ENCODE measurements around the gene DDX3X.
"Not testable (repeated sequence)": the region's sequence is repeated elsewhere in the genome, so short reads cannot be mapped to it uniquely, and the experiment has no call there.

DDX3X gene

GRCh38 chrX:41394293-41394692 is 60.3 kb downstream of the DDX3X start:
- Histone ChIP-seq H3K4me3 (ENCODE audit: low read depth in 1 of 2, low read length in 2 of 2) (no peak overlapping the region), H3K9me3 (ENCODE audit: control insufficient read depth in 1 of 2, low read length in 2 of 2) (peaks cover 0 to 4% of the 10 kb centered on the region in 2 donors), H3K36me3 (ENCODE audit: control insufficient read depth in 1 of 2, insufficient read depth in 2 of 2, low read length in 2 of 2) (no peaks in the 10 kb centered on the region), H3K27me3 (ENCODE audit: low read depth, low read length) (no peaks in the 10 kb centered on the region), H3K4me1 (ENCODE audit: control insufficient read depth in 1 of 2, insufficient read depth in 2 of 2, low read length in 2 of 2) (no peaks in the 10 kb centered on the region), H3K27ac (ENCODE audit: low read length) (no peak overlapping the region)

- Histone ChIP-seq H3K36me3 (ENCODE audit: control insufficient read depth in 1 of 2, insufficient read depth in 2 of 2, low read length in 2 of 2) (no peaks in the 10 kb centered on the region), H3K9me3 (ENCODE audit: control insufficient read depth in 1 of 2, low read length in 2 of 2) (peaks cover 0 to 4% of the 10 kb centered on the region in 2 donors), H3K27me3 (ENCODE audit: low read depth, low read length) (no peaks in the 10 kb centered on the region), H3K4me1 (ENCODE audit: control insufficient read depth in 1 of 2, insufficient read depth in 2 of 2, low read length in 2 of 2) (no peaks in the 10 kb centered on the region), H3K4me3 (ENCODE audit: low read depth in 1 of 2, low read length in 2 of 2) (no peak overlapping the region), H3K27ac (ENCODE audit: low read length) (no peak overlapping the region)
Measured at GRCh38 chrX:41397219-41397618, 63.3 kb downstream of the DDX3X start.

- no peak overlapping the region for H3K27ac ChIP-seq (ENCODE audit: low read length)
- no peaks in the 10 kb centered on the region for H3K27me3 ChIP-seq (ENCODE audit: low read depth, low read length)
- H3K36me3 ChIP-seq (ENCODE audit: control insufficient read depth in 1 of 2, insufficient read depth in 2 of 2, low read length in 2 of 2): no peaks in the 10 kb centered on the region
- no peak overlapping the region for H3K4me3 ChIP-seq (ENCODE audit: low read depth in 1 of 2, low read length in 2 of 2)
- peaks cover 0 to 4% of the 10 kb centered on the region in 2 donors for H3K9me3 ChIP-seq (ENCODE audit: control insufficient read depth in 1 of 2, low read length in 2 of 2)
- H3K4me1 ChIP-seq (ENCODE audit: control insufficient read depth in 1 of 2, insufficient read depth in 2 of 2, low read length in 2 of 2): no peaks in the 10 kb centered on the region
Measured at GRCh38 chrX:41397768-41398167, 63.8 kb downstream of the DDX3X start.

GRCh38 chrX:41402556-41402955 is 68.6 kb downstream of the DDX3X start:
- H3K27me3 ChIP-seq (ENCODE audit: low read depth, low read length); H3K4me1 ChIP-seq (ENCODE audit: control insufficient read depth in 1 of 2, insufficient read depth in 2 of 2, low read length in 2 of 2); H3K36me3 ChIP-seq (ENCODE audit: control insufficient read depth in 1 of 2, insufficient read depth in 2 of 2, low read length in 2 of 2); H3K9me3 ChIP-seq (ENCODE audit: control insufficient read depth in 1 of 2, low read length in 2 of 2); H3K27ac ChIP-seq (ENCODE audit: low read length); H3K4me3 ChIP-seq (ENCODE audit: low read depth in 1 of 2, low read length in 2 of 2): not testable (repeated sequence)

GRCh38 chrX:41405551-41405950 is 71.6 kb downstream of the DDX3X start:
- Histone ChIP-seq H3K27ac (ENCODE audit: low read length) (no peak overlapping the region), H3K27me3 (ENCODE audit: low read depth, low read length) (no peaks in the 10 kb centered on the region), H3K4me3 (ENCODE audit: low read depth in 1 of 2, low read length in 2 of 2) (no peak overlapping the region), H3K36me3 (ENCODE audit: control insufficient read depth in 1 of 2, insufficient read depth in 2 of 2, low read length in 2 of 2) (no peaks in the 10 kb centered on the region), H3K4me1 (ENCODE audit: control insufficient read depth in 1 of 2, insufficient read depth in 2 of 2, low read length in 2 of 2) (no peaks in the 10 kb centered on the region), H3K9me3 (ENCODE audit: control insufficient read depth in 1 of 2, low read length in 2 of 2) (no peaks in the 10 kb centered on the region)

- no peaks in the 10 kb centered on the region for H3K9me3 ChIP-seq (ENCODE audit: control insufficient read depth in 1 of 2, low read length in 2 of 2)
- no peaks in the 10 kb centered on the region for H3K36me3 ChIP-seq (ENCODE audit: control insufficient read depth in 1 of 2, insufficient read depth in 2 of 2, low read length in 2 of 2)
- no peak overlapping the region for H3K27ac ChIP-seq (ENCODE audit: low read length)
- H3K4me3 ChIP-seq (ENCODE audit: low read depth in 1 of 2, low read length in 2 of 2): no peak overlapping the region
- H3K4me1 ChIP-seq (ENCODE audit: control insufficient read depth in 1 of 2, insufficient read depth in 2 of 2, low read length in 2 of 2): no peaks in the 10 kb centered on the region
- H3K27me3 ChIP-seq (ENCODE audit: low read depth, low read length): no peaks in the 10 kb centered on the region
Measured at GRCh38 chrX:41406201-41406600, 72.2 kb downstream of the DDX3X start.

- no peak overlapping the region for H3K27ac ChIP-seq (ENCODE audit: low read length)
- no peak overlapping the region for H3K4me3 ChIP-seq (ENCODE audit: low read depth in 1 of 2, low read length in 2 of 2)
- no peaks in the 10 kb centered on the region for H3K27me3 ChIP-seq (ENCODE audit: low read depth, low read length)
- no peaks in the 10 kb centered on the region for H3K4me1 ChIP-seq (ENCODE audit: control insufficient read depth in 1 of 2, insufficient read depth in 2 of 2, low read length in 2 of 2)
- no peaks in the 10 kb centered on the region for H3K36me3 ChIP-seq (ENCODE audit: control insufficient read depth in 1 of 2, insufficient read depth in 2 of 2, low read length in 2 of 2)
- no peaks in the 10 kb centered on the region for H3K9me3 ChIP-seq (ENCODE audit: control insufficient read depth in 1 of 2, low read length in 2 of 2)
Measured at GRCh38 chrX:41407816-41408215, 73.9 kb downstream of the DDX3X start.

GRCh38 chrX:41408576-41408975 is 74.6 kb downstream of the DDX3X start:
- H3K4me1 ChIP-seq (ENCODE audit: control insufficient read depth in 1 of 2, insufficient read depth in 2 of 2, low read length in 2 of 2): no peaks in the 10 kb centered on the region
- no peak overlapping the region for H3K4me3 ChIP-seq (ENCODE audit: low read depth in 1 of 2, low read length in 2 of 2)
- H3K9me3 ChIP-seq (ENCODE audit: control insufficient read depth in 1 of 2, low read length in 2 of 2): no peaks in the 10 kb centered on the region
- H3K27ac ChIP-seq (ENCODE audit: low read length): no peak overlapping the region
- H3K36me3 ChIP-seq (ENCODE audit: control insufficient read depth in 1 of 2, insufficient read depth in 2 of 2, low read length in 2 of 2): no peaks in the 10 kb centered on the region
- no peaks in the 10 kb centered on the region for H3K27me3 ChIP-seq (ENCODE audit: low read depth, low read length)

- H3K27me3 ChIP-seq (ENCODE audit: low read depth, low read length): no peaks in the 10 kb centered on the region
- no peaks in the 10 kb centered on the region for H3K4me1 ChIP-seq (ENCODE audit: control insufficient read depth in 1 of 2, insufficient read depth in 2 of 2, low read length in 2 of 2)
- no peak overlapping the region for H3K27ac ChIP-seq (ENCODE audit: low read length)
Measured at GRCh38 chrX:41409006-41409405, 75.0 kb downstream of the DDX3X start.

GRCh38 chrX:41411222-41411621 is 77.3 kb downstream of the DDX3X start:
- not testable (repeated sequence) for H3K4me1 ChIP-seq (ENCODE audit: control insufficient read depth in 1 of 2, insufficient read depth in 2 of 2, low read length in 2 of 2); H3K4me3 ChIP-seq (ENCODE audit: low read depth in 1 of 2, low read length in 2 of 2); H3K36me3 ChIP-seq (ENCODE audit: control insufficient read depth in 1 of 2, insufficient read depth in 2 of 2, low read length in 2 of 2); H3K27ac ChIP-seq (ENCODE audit: low read length); H3K9me3 ChIP-seq (ENCODE audit: control insufficient read depth in 1 of 2, low read length in 2 of 2); H3K27me3 ChIP-seq (ENCODE audit: low read depth, low read length)

More at GRCh38 chrX:41409006-41409405, 75.0 kb downstream of the DDX3X start:
- Histone ChIP-seq H3K9me3 (ENCODE audit: control insufficient read depth in 1 of 2, low read length in 2 of 2) (no peaks in the 10 kb centered on the region), H3K36me3 (ENCODE audit: control insufficient read depth in 1 of 2, insufficient read depth in 2 of 2, low read length in 2 of 2) (no peaks in the 10 kb centered on the region), H3K4me3 (ENCODE audit: low read depth in 1 of 2, low read length in 2 of 2) (no peak overlapping the region)

GRCh38 chrX:41412261-41413081 is 78.5 kb downstream of the DDX3X start:
- no peaks in the 10 kb centered on the region for H3K9me3 ChIP-seq (ENCODE audit: control insufficient read depth in 1 of 2, low read length in 2 of 2)
- no peaks in the 10 kb centered on the region for H3K36me3 ChIP-seq (ENCODE audit: control insufficient read depth in 1 of 2, insufficient read depth in 2 of 2, low read length in 2 of 2)
- H3K4me3 ChIP-seq (ENCODE audit: low read depth in 1 of 2, low read length in 2 of 2): no peak overlapping the region
- no peak overlapping the region for H3K27ac ChIP-seq (ENCODE audit: low read length)
- no peaks in the 10 kb centered on the region for H3K4me1 ChIP-seq (ENCODE audit: control insufficient read depth in 1 of 2, insufficient read depth in 2 of 2, low read length in 2 of 2)
- no peaks in the 10 kb centered on the region for H3K27me3 ChIP-seq (ENCODE audit: low read depth, low read length)

Data from muscle layer of duodenum (tissue), 2 donors.